CD8-positive, alpha-beta memory T cell (primary cell): ENCODE results near the gene KLHL18. TPM values are rescaled to one million over a fixed set of nuclear protein-coding genes. Genes with fewer than 3 reads are reported as not detected.
"Not testable (repeated sequence)": the region's sequence is repeated elsewhere in the genome, so short reads cannot be mapped to it uniquely, and the experiment has no call there.

Experiments used
- CTCF ChIA-PET: fragments of 350-600 bp; sonication (Branson Sonifier 250); formaldehyde crosslinking; loops from one replicate; lab custom pipeline; 2021; ENCODE audit warnings: antibody characterized with exemption; lab: Charles Lee
- POLR2A ChIA-PET: fragments of 350-600 bp; sonication (Branson Sonifier 250); formaldehyde crosslinking; loops from one replicate; lab custom pipeline; 2021; ENCODE audit warnings: antibody characterized with exemption; lab: Charles Lee
- DNase-seq, 5 donors: peaks; one replicate each; pipeline versions ENCODE4 v3.0.0 to v3.0.0-alpha.2; 2020 to 2022; ENCODE audit warnings: mixed read lengths in 1 of 5
- H3K27ac ChIP-seq: one replicate; pipeline ENCODE4 v1.7.0; 2013; ENCODE audit warnings: low read depth, mild to moderate bottlenecking, low read length, moderate library complexity
- H3K27me3 ChIP-seq: 2 replicates; pipeline ENCODE4 v1.7.0; 2013; ENCODE audit warnings: low read length, mild to moderate bottlenecking; ENCODE audit not compliant: insufficient read depth, poor library complexity, severe bottlenecking
- H3K36me3 ChIP-seq: 2 replicates; pipeline ENCODE4 v1.7.0; 2013; ENCODE audit warnings: mild to moderate bottlenecking, low read length, moderate library complexity; ENCODE audit not compliant: insufficient read depth
- H3K4me1 ChIP-seq: 2 replicates; pipeline ENCODE4 v1.7.0; 2013; ENCODE audit warnings: mild to moderate bottlenecking, low read length, moderate library complexity; ENCODE audit not compliant: insufficient read depth
- H3K4me3 ChIP-seq: 2 replicates; pipeline ENCODE4 v1.7.0; 2013; ENCODE audit warnings: mild to moderate bottlenecking, low read length
- H3K9me3 ChIP-seq: 2 replicates; pipeline ENCODE4 v1.7.0; 2013; ENCODE audit warnings: mild to moderate bottlenecking, low read length
- H3K27ac Mint-ChIP-seq, 8 donors: one replicate each; pipeline ENCODE4 v1.8.0; 2020 to 2021; ENCODE audit warnings: mixed read lengths in 8 of 8, mild to moderate bottlenecking in 6 of 8, inconsistent platforms in 3 of 8, moderate library complexity in 3 of 8
- H3K27me3 Mint-ChIP-seq, 2 donors: one replicate each; pipeline ENCODE4 v1.8.0; 2020 to 2021; ENCODE audit warnings: mixed read lengths in 2 of 2, mild to moderate bottlenecking in 1 of 2, moderate library complexity in 1 of 2
- H3K36me3 Mint-ChIP-seq, 3 donors: one replicate each; pipeline ENCODE4 v1.8.0; 2020 to 2021; ENCODE audit warnings: mixed read lengths in 3 of 3, inconsistent platforms in 1 of 3, mild to moderate bottlenecking in 1 of 3
- H3K4me1 Mint-ChIP-seq, 3 donors: one replicate each; pipeline ENCODE4 v1.8.0; 2020 to 2021; ENCODE audit warnings: mixed read lengths in 3 of 3, inconsistent platforms in 1 of 3, mild to moderate bottlenecking in 1 of 3
- H3K4me3 Mint-ChIP-seq, 7 donors: one replicate each; pipeline ENCODE4 v1.8.0; 2020 to 2021; ENCODE audit warnings: mixed read lengths in 7 of 7, mild to moderate bottlenecking in 6 of 7, moderate library complexity in 4 of 7, inconsistent platforms in 2 of 7
- H3K9me3 Mint-ChIP-seq, 5 donors: one replicate each; pipeline ENCODE4 v1.8.0; 2020 to 2022; ENCODE audit warnings: mixed read lengths in 5 of 5, mild to moderate bottlenecking in 3 of 5, moderate library complexity in 2 of 5, inconsistent platforms in 1 of 5
- polyA plus RNA-seq: library from polyadenylated mRNA; unstranded; fragments of 300-500 nt; fragmentation: Illumina TruSeq; gene quantifications from one replicate; pipeline ENCODE4 v1.2.3, GENCODE V29; 2021
- total RNA-seq, 2 experiments: library from RNA; stranded (reverse); gene quantifications; one replicate each; pipeline ENCODE4 v1.2.3, GENCODE V29; 2021

Gene KLHL18
- total and polyA plus RNA-seq, 3 experiments from 2014 or later: 14.2 to 46.8 (median 44.5) TPM

GRCh38 chr3:47283193-47283537 is 421 bp downstream of the KLHL18 start:
- Histone ChIP-seq H3K9me3 (no peaks in the 10 kb centered on the region), H3K27ac (peak overlapping the region; percentile 100), H3K4me3 (peak overlapping the region; percentile 97), H3K4me1 (peaks cover 41% of the 10 kb centered on the region), H3K27me3 (no peaks in the 10 kb centered on the region), H3K36me3 (peaks cover 9% of the 10 kb centered on the region)
- peak overlapping the region; percentile 91 to 100 (median 99) for H3K4me3 Mint-ChIP-seq
- POLR2A ChIA-PET: interaction anchor here (1.6 to 2.2 kb wide), 2 partner anchors 119 to 274 kb away, joined by 4 to 16 read pairs; partner anchors contain the start of gene SETD2
- H3K27ac Mint-ChIP-seq: peak overlapping the region; percentile 96 to 100 (median 100)
- no peak for DNase-seq
- H3K9me3 Mint-ChIP-seq: no peaks in the 10 kb centered on the region
- H3K4me1 Mint-ChIP-seq: peaks cover 31 to 54% (median 48%) of the 10 kb centered on the region in 3 donors
- CTCF ChIA-PET: interaction anchor here (1.3 kb wide), 1 partner anchor 119 kb away, joined by 4 read pairs; the partner anchor contains the start of gene SETD2
- H3K36me3 Mint-ChIP-seq: peaks cover 0 to 30% (median 3%) of the 10 kb centered on the region in 3 donors
- peaks cover 0 to 6% of the 10 kb centered on the region in 2 donors for H3K27me3 Mint-ChIP-seq

GRCh38 chr3:47283591-47284364 is 1.0 kb downstream of the KLHL18 start:
- H3K9me3 ChIP-seq: no peaks in the 10 kb centered on the region

DNA sequence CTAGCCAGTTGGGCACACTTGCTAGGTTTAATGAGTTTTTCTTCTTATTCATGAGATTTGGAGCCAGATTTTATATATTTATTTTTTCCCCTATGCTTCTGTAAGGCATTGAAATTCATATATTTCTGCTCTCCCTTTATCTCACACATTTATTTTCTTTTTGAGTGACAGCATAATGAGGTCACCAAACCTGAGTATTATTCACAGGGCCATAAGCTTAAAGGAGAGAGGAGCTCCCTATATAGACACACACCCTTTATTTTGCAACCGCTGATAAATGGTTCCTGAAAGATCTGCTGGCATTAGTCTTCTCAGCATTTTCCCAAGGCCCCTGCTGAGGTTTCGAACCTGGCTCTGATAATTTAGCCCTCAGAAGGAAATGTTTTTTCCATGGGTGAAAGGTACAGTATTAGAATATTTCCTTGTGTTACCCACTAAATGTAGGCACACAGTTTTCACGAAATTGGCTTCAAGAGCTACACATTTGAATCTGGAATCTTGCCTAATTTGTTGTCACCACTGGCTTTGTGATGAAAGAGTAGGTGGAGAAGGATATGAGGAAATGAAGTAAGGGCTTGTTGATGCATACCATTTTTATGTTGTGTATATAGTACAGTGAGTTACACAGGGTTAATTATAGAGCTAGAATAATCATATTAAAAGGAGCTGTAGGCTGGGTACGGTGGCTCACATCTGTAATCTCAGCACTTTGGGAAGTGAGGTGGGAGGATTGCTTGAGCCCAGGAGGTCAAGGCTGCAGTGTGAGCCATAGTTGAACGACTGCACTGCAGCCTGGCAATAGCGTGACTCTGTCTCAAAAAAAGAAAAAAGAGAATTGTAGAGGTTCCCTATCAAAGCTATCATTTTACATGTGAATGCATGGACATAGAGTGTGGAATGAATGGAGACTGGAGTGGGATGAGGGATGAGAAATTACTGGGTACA is 6.5 kb downstream of the KLHL18 start:
- POLR2A ChIA-PET: no interaction called here
- Histone ChIP-seq H3K4me3 (no peak overlapping the region), H3K27me3 (no peaks in the 10 kb centered on the region), H3K27ac (no peak overlapping the region), H3K36me3 (peaks cover 13% of the 10 kb centered on the region), H3K4me1 (peaks cover 22% of the 10 kb centered on the region), H3K9me3 (no peaks in the 10 kb centered on the region)
- Mint-ChIP-seq H3K4me1 (peaks cover 32 to 69% (median 64%) of the 10 kb centered on the region in 3 donors), H3K27me3 (no peaks in the 10 kb centered on the region), H3K27ac (peak overlapping the region in 3 of 8 donors; percentile 12 to 27 (median 18)), H3K9me3 (no peaks in the 10 kb centered on the region), H3K36me3 (peaks cover 4 to 50% (median 14%) of the 10 kb centered on the region in 3 donors), H3K4me3 (no peak overlapping the region)
- DNase-seq: no peak
- CTCF ChIA-PET: interaction anchor here (0.6 kb wide), 1 partner anchor 11 kb away, joined by 3 read pairs; no protein-coding TSS in a partner anchor

More at GRCh38 chr3:47283591-47284364, 1.0 kb downstream of the KLHL18 start:
- peak overlapping the region; percentile 97 for H3K4me3 ChIP-seq
- CTCF ChIA-PET: interaction anchor here (0.8 to 1.3 kb wide), 2 partner anchors 119 to 137 kb away, joined by 3 to 4 read pairs; partner anchors contain the start of gene SETD2
- H3K27ac Mint-ChIP-seq: peak overlapping the region; percentile 96 to 100 (median 100)
- H3K36me3 Mint-ChIP-seq: peaks cover 0 to 36% (median 7%) of the 10 kb centered on the region in 3 donors
- peaks cover 0 to 6% of the 10 kb centered on the region in 2 donors for H3K27me3 Mint-ChIP-seq
- H3K4me1 ChIP-seq: peaks cover 41% of the 10 kb centered on the region
- DNase-seq: peak in 3 of 5 donors; percentile 5 to 49 (median 7)
- no peaks in the 10 kb centered on the region for H3K27me3 ChIP-seq
- POLR2A ChIA-PET: interaction anchor here (2.2 kb wide), 1 partner anchor 120 kb away, joined by 16 read pairs; the partner anchor contains the start of gene SETD2
- H3K36me3 ChIP-seq: peaks cover 13% of the 10 kb centered on the region
- no peaks in the 10 kb centered on the region for H3K9me3 Mint-ChIP-seq
- H3K4me1 Mint-ChIP-seq: peaks cover 31 to 59% (median 51%) of the 10 kb centered on the region in 3 donors
- H3K4me3 Mint-ChIP-seq: peak overlapping the region; percentile 91 to 100 (median 99)
- H3K27ac ChIP-seq: peak overlapping the region; percentile 100

GRCh38 chr3:47291158-47291753 is 8.5 kb downstream of the KLHL18 start:
- Mint-ChIP-seq H3K27ac (no peak overlapping the region), H3K36me3 (peaks cover 4 to 61% (median 16%) of the 10 kb centered on the region in 3 donors), H3K4me1 (peaks cover 34 to 70% (median 63%) of the 10 kb centered on the region in 3 donors), H3K27me3 (no peaks in the 10 kb centered on the region), H3K4me3 (no peak overlapping the region), H3K9me3 (no peaks in the 10 kb centered on the region)
- Histone ChIP-seq H3K4me3 (no peak overlapping the region), H3K27me3 (no peaks in the 10 kb centered on the region), H3K9me3 (no peaks in the 10 kb centered on the region), H3K4me1 (peaks cover 7% of the 10 kb centered on the region), H3K36me3 (peaks cover 13% of the 10 kb centered on the region), H3K27ac (no peak overlapping the region)
- DNase-seq: no peak
- ChIA-PET CTCF (interaction anchor here (1.4 kb wide), 1 partner anchor 33 kb away, joined by 5 read pairs; no protein-coding TSS in a partner anchor), POLR2A (no interaction called here)

GRCh38 chr3:47291754-47292420 is 9.1 kb downstream of the KLHL18 start:
- not testable (repeated sequence) for H3K9me3 Mint-ChIP-seq

GRCh38 chr3:47293822-47294221 is 11.1 kb downstream of the KLHL18 start:
- no peak for DNase-seq
- H3K9me3 Mint-ChIP-seq: no peaks in the 10 kb centered on the region
- Histone ChIP-seq H3K4me3 (no peak overlapping the region), H3K27me3 (no peaks in the 10 kb centered on the region), H3K27ac (no peak overlapping the region), H3K9me3 (no peaks in the 10 kb centered on the region), H3K36me3 (no peaks in the 10 kb centered on the region), H3K4me1 (peaks cover 11% of the 10 kb centered on the region)
- ChIA-PET CTCF (interaction anchor here (0.5 kb wide), 1 partner anchor 404 kb away, joined by 3 read pairs; no protein-coding TSS in a partner anchor), POLR2A (no interaction called here)
- no peak overlapping the region for H3K4me3 Mint-ChIP-seq
- H3K27ac Mint-ChIP-seq: peak overlapping the region in 2 of 8 donors; percentile 19 to 39
- peaks cover 45 to 77% (median 68%) of the 10 kb centered on the region in 3 donors for H3K4me1 Mint-ChIP-seq
- H3K27me3 Mint-ChIP-seq: no peaks in the 10 kb centered on the region
- H3K36me3 Mint-ChIP-seq: peaks cover 4 to 57% (median 10%) of the 10 kb centered on the region in 3 donors

More at GRCh38 chr3:47291754-47292420, 9.1 kb downstream of the KLHL18 start:
- H3K4me3 Mint-ChIP-seq, H3K9me3 ChIP-seq, POLR2A ChIA-PET, H3K27me3 ChIP-seq, H3K27ac Mint-ChIP-seq, H3K27ac ChIP-seq, H3K4me3 ChIP-seq, DNase-seq, H3K4me1 ChIP-seq, H3K27me3 Mint-ChIP-seq: not testable (repeated sequence)
- CTCF ChIA-PET: interaction anchor here (1.4 kb wide), 1 partner anchor 32 kb away, joined by 5 read pairs; no protein-coding TSS in a partner anchor
- peaks cover 11% of the 10 kb centered on the region for H3K36me3 ChIP-seq
- peaks cover 37 to 70% (median 63%) of the 10 kb centered on the region in 3 donors for H3K4me1 Mint-ChIP-seq
- H3K36me3 Mint-ChIP-seq: peaks cover 4 to 57% (median 15%) of the 10 kb centered on the region in 3 donors

- ChIA-PET CTCF (no interaction called here), POLR2A (no interaction called here)
- no peak overlapping the region for H3K4me3 ChIP-seq
- DNase-seq: no peak
- no peaks in the 10 kb centered on the region for H3K9me3 ChIP-seq
- Mint-ChIP-seq H3K27me3 (no peaks in the 10 kb centered on the region), H3K4me3 (no peak overlapping the region), H3K4me1 (peaks cover 41 to 76% (median 65%) of the 10 kb centered on the region in 3 donors), H3K36me3 (peaks cover 1 to 53% (median 9%) of the 10 kb centered on the region in 3 donors), H3K27ac (peak overlapping the region in 2 of 8 donors; percentile 15 to 55), H3K9me3 (no peaks in the 10 kb centered on the region)
- H3K4me1 ChIP-seq: peaks cover 11% of the 10 kb centered on the region
- H3K36me3 ChIP-seq: no peaks in the 10 kb centered on the region
- H3K27ac ChIP-seq: no peak overlapping the region
- no peaks in the 10 kb centered on the region for H3K27me3 ChIP-seq
These were observed 11.6 kb downstream of the KLHL18 start for GRCh38 chr3:47294392-47294791.
